Neuronal stem cell (in vitro differentiated cells): ENCODE data around the gene CMTM2.

ENCODE experiments used
- DNase-seq: peaks from one replicate; pipeline ENCODE4 v3.0.0-alpha.2; 2013; ENCODE audit warnings: low spot score
- H2AFZ ChIP-seq: one replicate; pipeline ENCODE4 v1.6.1; 2013; ENCODE audit warnings: mild to moderate bottlenecking, low read length, inconsistent platforms
- H2AK5ac ChIP-seq: 2 replicates; pipeline ENCODE4 v1.6.1; 2013; ENCODE audit warnings: low read depth, mild to moderate bottlenecking, inconsistent platforms, low read length, moderate library complexity, mixed read lengths
- H2BK120ac ChIP-seq: 2 replicates; pipeline ENCODE4 v1.6.1; 2013; ENCODE audit warnings: low read depth, mild to moderate bottlenecking, inconsistent platforms, low read length, moderate library complexity, mixed read lengths
- H2BK12ac ChIP-seq: one replicate; pipeline ENCODE4 v1.6.1; 2013; ENCODE audit warnings: low read length, inconsistent platforms
- H2BK15ac ChIP-seq: 2 replicates; pipeline ENCODE4 v1.6.1; 2013; ENCODE audit warnings: mild to moderate bottlenecking, low read length, inconsistent platforms, mixed read lengths
- H2BK5ac ChIP-seq: one replicate; pipeline ENCODE4 v1.6.1; 2013; ENCODE audit warnings: inconsistent platforms, mild to moderate bottlenecking, low read length, moderate library complexity
- H3K14ac ChIP-seq: one replicate; pipeline ENCODE4 v1.6.1; 2013; ENCODE audit warnings: low read length, inconsistent platforms
- H3K18ac ChIP-seq: 2 replicates; pipeline ENCODE4 v1.6.1; 2013; ENCODE audit warnings: low read length, inconsistent platforms
- H3K23ac ChIP-seq: 2 replicates; pipeline ENCODE4 v1.6.1; 2013; ENCODE audit warnings: low read depth, mild to moderate bottlenecking, mixed read lengths, low read length, inconsistent platforms; ENCODE audit not compliant: poor library complexity
- H3K27ac ChIP-seq: replicated peaks from 3 replicates; pipeline ENCODE4 v1.5.1; 2013; ENCODE audit warnings: low read length, inconsistent platforms
- H3K27me3 ChIP-seq, 3 experiments: 2 replicates each; pipeline ENCODE4 v1.6.1; 2013; ENCODE audit warnings: low read length in 3 of 3, mild to moderate bottlenecking in 2 of 3, inconsistent platforms in 1 of 3, low read depth in 1 of 3, mixed read lengths in 1 of 3, moderate library complexity in 1 of 3; ENCODE audit not compliant: control insufficient read depth in 3 of 3, insufficient read depth in 3 of 3
- H3K36me3 ChIP-seq, 2 donors: replicated peaks in 1 of 2; 2 replicates each; pipeline ENCODE4 v1.6.1; 2013; ENCODE audit warnings: low read length in 2 of 2; ENCODE audit not compliant: control insufficient read depth in 2 of 2, insufficient read depth in 2 of 2
- H3K4ac ChIP-seq: 2 replicates; pipeline ENCODE4 v1.6.1; 2013; ENCODE audit warnings: inconsistent platforms, mild to moderate bottlenecking, low read length, moderate library complexity
- H3K4me1 ChIP-seq, 2 donors: 1 replicate in 1 of 2; 2 replicates in 1 of 2; pipeline ENCODE4 v1.6.1; 2013; ENCODE audit warnings: low read length in 2 of 2, low read depth in 1 of 2; ENCODE audit not compliant: control insufficient read depth in 2 of 2, insufficient read depth in 1 of 2
- H3K4me2 ChIP-seq: one replicate; pipeline ENCODE4 v1.6.1; 2013; ENCODE audit warnings: mild to moderate bottlenecking, low read length, inconsistent platforms; ENCODE audit not compliant: insufficient read depth, poor library complexity, severe bottlenecking
- H3K4me3 ChIP-seq, 2 donors: 2 replicates each; pipeline ENCODE4 v1.5.1; 2013; ENCODE audit warnings: low read length in 2 of 2, mild to moderate bottlenecking in 2 of 2, inconsistent platforms in 1 of 2, moderate library complexity in 1 of 2
- H3K79me1 ChIP-seq: one replicate; pipeline ENCODE4 v1.6.1; 2013; ENCODE audit warnings: low read depth, mild to moderate bottlenecking, inconsistent platforms, low read length, moderate library complexity
- H3K9ac ChIP-seq: one replicate; pipeline ENCODE4 v1.6.1; 2013; ENCODE audit warnings: mild to moderate bottlenecking, low read depth, low read length, inconsistent platforms; ENCODE audit not compliant: poor library complexity
- H3K9me3 ChIP-seq, 2 donors: replicated peaks in 1 of 2; 2 replicates each; pipeline versions ENCODE3 to v1.6.1; 2013; ENCODE audit warnings: low read length in 2 of 2, mild to moderate bottlenecking in 2 of 2, inconsistent platforms in 1 of 2, low read depth in 1 of 2, mixed read lengths in 1 of 2, moderate library complexity in 1 of 2; ENCODE audit not compliant: control insufficient read depth in 2 of 2, insufficient read depth in 1 of 2
- H4K8ac ChIP-seq: one replicate; pipeline ENCODE4 v1.6.1; 2013; ENCODE audit warnings: low read depth, mild to moderate bottlenecking, inconsistent platforms, low read length, moderate library complexity
- H4K91ac ChIP-seq: one replicate; pipeline ENCODE4 v1.6.1; 2013; ENCODE audit warnings: low read length, low read depth, mild to moderate bottlenecking, inconsistent platforms; ENCODE audit not compliant: poor library complexity
- WGBS, 2 donors: extraction: QIAGEN DNeasy Blood & Tissue Kit; methylation state at CpG; one replicate each; pipeline ENCODE4 v1.1.7; 2013; ENCODE audit warnings: missing lambda C conversion rate in 2 of 2, mixed read lengths in 1 of 2; ENCODE audit not compliant: insufficient read length in 2 of 2, insufficient replicate concordance in 1 of 2; ENCODE audit errors: extremely low coverage in 2 of 2; 5-methylcytosine and 5-hydroxymethylcytosine counted together

Gene CMTM2

DNA sequence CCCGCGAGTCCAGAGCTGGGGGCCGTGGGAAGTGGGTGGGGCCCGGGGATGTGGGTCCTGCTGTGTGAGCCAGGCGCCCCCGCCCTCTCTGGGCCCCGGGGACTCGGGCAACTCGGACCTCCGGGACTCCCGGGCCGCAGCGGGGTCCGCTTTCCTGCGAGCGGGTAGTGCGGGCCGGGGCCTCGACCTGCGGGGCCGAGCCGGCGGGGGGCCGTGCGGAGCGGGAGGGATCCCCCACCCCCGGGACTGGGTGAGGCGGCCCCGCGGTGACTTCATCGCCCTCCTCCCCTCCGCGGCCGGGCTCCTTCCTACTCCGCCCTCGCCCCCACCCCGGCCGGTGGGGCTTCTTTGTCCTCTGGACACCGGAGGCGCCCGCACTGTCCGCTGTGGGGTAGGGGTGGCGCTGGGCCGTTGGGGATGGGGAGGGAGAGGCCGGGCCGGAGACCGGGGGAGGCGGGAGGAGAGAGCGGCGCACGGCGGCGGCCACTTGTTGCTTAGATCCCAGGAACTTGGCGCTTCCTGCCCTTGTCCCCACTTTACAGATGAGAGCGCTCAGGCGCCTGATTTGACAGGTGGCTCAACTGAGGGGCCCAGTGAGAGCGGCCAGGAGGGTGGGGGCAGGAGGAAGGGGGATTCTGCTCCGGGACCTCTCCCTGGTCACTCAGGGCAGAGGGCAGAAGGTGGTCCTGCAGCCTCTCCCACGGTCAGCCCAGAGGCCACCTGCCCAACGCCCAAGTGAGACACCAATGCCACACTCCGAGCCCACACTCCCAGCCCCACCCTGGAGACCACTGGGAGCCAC lies 26.1 kb downstream of the CMTM2 start:
- peaks cover 26% of the 10 kb centered on the region for H3K79me1 ChIP-seq
- peak overlapping the region; percentile 90 for H2AFZ ChIP-seq
- peaks cover 21 to 38% of the 10 kb centered on the region in 2 donors for H3K36me3 ChIP-seq
- H3K27ac ChIP-seq: peak overlapping the region; percentile 65
- H3K9ac ChIP-seq: peak overlapping the region; percentile 94
- peak overlapping the region; percentile 94 for H3K18ac ChIP-seq
- peak overlapping the region; percentile 89 for H3K23ac ChIP-seq
- no peak overlapping the region for H4K8ac ChIP-seq
- H3K27me3 ChIP-seq: no peaks in the 10 kb centered on the region
- no peak overlapping the region for H2BK15ac ChIP-seq
- H3K4ac ChIP-seq: peak overlapping the region; percentile 97
- no peak overlapping the region for H4K91ac ChIP-seq
- no CpG with 5 or more reads among the region's 61 CpGs for WGBS, 2 donors
- DNase-seq: peak; percentile 54
- peak overlapping the region; percentile 100 for H2AK5ac ChIP-seq
- peak overlapping the region; percentile 84 for H3K14ac ChIP-seq
- no peaks in the 10 kb centered on the region for H3K9me3 ChIP-seq
- peak overlapping the region; percentile 66 for H2BK120ac ChIP-seq
- peak overlapping the region; percentile 48 to 80 for H3K4me3 ChIP-seq
- peaks cover 12 to 20% of the 10 kb centered on the region in 2 donors for H3K4me1 ChIP-seq
- H2BK5ac ChIP-seq: peak overlapping the region; percentile 2
- peak overlapping the region; percentile 92 for H3K4me2 ChIP-seq
- no peak overlapping the region for H2BK12ac ChIP-seq

DNA sequence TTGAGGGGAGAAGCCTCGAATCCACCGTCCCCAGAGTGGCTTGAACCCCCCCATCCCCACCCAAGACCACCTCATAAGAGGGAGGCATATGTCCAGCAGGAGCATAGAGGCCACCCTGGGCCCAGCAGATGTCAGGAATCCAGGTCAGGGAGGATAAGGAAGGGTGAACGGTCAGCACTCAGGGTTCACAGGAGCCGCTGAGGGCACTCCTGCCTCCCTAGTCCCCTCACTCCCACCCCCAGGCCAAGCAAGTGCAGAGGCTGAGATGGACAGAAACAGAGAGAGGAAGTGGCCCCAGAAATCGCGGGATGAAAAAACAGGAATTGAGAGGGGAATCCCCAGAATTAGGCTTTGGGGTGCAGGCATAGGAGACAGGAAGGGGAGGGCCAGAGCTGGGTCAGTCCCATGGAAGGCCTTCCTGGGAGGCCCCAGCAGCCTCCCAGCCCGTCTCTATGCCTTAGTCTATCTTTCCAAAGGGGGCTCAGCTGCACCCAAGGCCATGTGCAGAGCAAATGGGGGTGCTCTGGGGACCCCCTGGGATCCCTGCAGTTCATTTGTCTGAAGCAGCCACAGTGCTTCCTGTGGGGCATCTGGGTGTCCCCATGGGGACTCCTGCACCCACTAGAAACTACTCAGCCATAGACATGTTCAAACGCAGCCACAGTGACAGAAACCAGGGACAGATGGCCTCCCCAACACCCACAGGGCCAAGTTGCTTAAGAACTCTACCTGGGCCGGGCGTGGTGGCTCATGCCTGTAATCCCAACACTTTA lies 26.9 kb downstream of the CMTM2 start:
- peaks cover 28% of the 10 kb centered on the region for H3K79me1 ChIP-seq
- H2BK120ac ChIP-seq: peak overlapping the region; percentile 66
- peak overlapping the region; percentile 92 for H3K4me2 ChIP-seq
- no peak overlapping the region for H2AFZ ChIP-seq
- H3K4ac ChIP-seq: no peak overlapping the region
- H3K9me3 ChIP-seq: no peaks in the 10 kb centered on the region
- no peaks in the 10 kb centered on the region for H3K27me3 ChIP-seq
- no peak overlapping the region for H2BK12ac ChIP-seq
- peak overlapping the region; percentile 94 for H3K9ac ChIP-seq
- H3K4me3 ChIP-seq: peak overlapping the region; percentile 48 to 80
- peak overlapping the region; percentile 94 for H3K18ac ChIP-seq
- no peak overlapping the region for H3K27ac ChIP-seq
- no peak for DNase-seq
- no peak overlapping the region for H4K91ac ChIP-seq
- H2BK5ac ChIP-seq: peak overlapping the region; percentile 2
- H3K14ac ChIP-seq: no peak overlapping the region
- H3K4me1 ChIP-seq: peaks cover 12 to 20% of the 10 kb centered on the region in 2 donors
- no peak overlapping the region for H4K8ac ChIP-seq
- H3K23ac ChIP-seq: peak overlapping the region; percentile 89
- peaks cover 26 to 46% of the 10 kb centered on the region in 2 donors for H3K36me3 ChIP-seq
- H2BK15ac ChIP-seq: no peak overlapping the region
- peak overlapping the region; percentile 100 for H2AK5ac ChIP-seq
- no CpG with 5 or more reads among the region's 10 CpGs for WGBS, 2 donors

DNA sequence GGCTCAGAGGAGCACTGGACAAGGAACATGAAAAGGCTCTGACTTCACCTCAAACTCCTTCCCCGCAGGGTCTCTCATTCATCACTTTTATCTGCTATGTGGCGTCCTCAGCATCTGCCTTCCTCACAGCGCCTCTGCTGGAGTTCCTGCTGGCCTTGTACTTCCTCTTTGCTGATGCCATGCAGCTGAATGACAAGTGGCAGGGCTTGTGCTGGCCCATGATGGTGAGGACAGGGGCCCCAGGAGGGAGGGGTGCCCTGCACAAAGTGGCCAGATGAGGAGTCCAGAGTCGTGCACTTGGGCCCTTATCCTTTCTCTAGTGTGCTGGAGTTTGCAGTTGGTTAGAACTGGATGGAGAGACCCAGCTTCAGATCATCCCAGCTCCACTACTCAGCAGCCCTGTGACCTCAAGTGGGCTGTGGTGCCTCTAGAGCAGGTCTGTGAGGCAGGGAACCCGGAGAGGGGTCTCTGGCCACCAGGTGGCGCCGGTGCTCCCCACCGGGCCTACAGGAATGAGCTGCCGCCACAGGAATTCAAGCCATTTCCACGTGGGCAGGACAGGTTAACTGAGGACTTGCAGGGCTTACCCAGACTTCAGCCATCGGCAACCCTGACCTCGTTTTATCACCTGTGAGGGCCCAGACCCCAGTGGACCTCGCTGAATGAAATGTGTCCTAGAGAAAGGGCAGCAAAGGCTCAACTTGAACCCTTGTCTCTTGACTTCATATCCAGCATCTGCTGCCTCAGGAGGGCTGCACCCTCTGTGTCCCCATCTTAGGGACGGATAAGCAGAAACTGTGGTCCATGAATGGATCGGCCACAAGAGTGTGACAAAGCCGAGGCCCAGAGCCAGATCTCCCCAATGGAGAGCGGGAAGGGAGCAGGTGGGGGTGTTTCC lies 29.2 kb downstream of the CMTM2 start:
- DNase-seq: peak; percentile 74
- no peak overlapping the region for H2BK12ac ChIP-seq
- H2BK5ac ChIP-seq: no peak overlapping the region
- peaks cover 8 to 10% of the 10 kb centered on the region in 2 donors for H3K9me3 ChIP-seq
- no peak overlapping the region for H3K9ac ChIP-seq
- no peak overlapping the region for H3K4me3 ChIP-seq
- no peak overlapping the region for H4K8ac ChIP-seq
- no peak overlapping the region for H3K4me2 ChIP-seq
- peaks cover 12 to 20% of the 10 kb centered on the region in 2 donors for H3K4me1 ChIP-seq
- peaks cover 28% of the 10 kb centered on the region for H3K79me1 ChIP-seq
- no peak overlapping the region for H3K23ac ChIP-seq
- WGBS, 2 donors: no CpG with 5 or more reads among the region's 17 CpGs
- no peak overlapping the region for H3K14ac ChIP-seq
- H2BK120ac ChIP-seq: no peak overlapping the region
- H3K4ac ChIP-seq: no peak overlapping the region
- H3K27me3 ChIP-seq: no peaks in the 10 kb centered on the region
- H3K18ac ChIP-seq: peak overlapping the region; percentile 59
- H2BK15ac ChIP-seq: peak overlapping the region; percentile 72
- H2AFZ ChIP-seq: no peak overlapping the region
- H3K27ac ChIP-seq: peak overlapping the region; percentile 43
- H3K36me3 ChIP-seq: peaks cover 45 to 69% of the 10 kb centered on the region in 2 donors
- peak overlapping the region; percentile 49 for H2AK5ac ChIP-seq
- H4K91ac ChIP-seq: no peak overlapping the region
